ENCODE measurements around the gene PTGER3.

- TF ChIP-seq POLR2A (IDR thresholded peaks at IDR 0.05; ENCODE audit: low read length): no peak
- no peak for TF ChIP-seq GATA1 (IDR thresholded peaks at IDR 0.05; ENCODE audit: low read depth, low read length)
Observed at GRCh38 chr1:71094913-71095312, 47.3 kb upstream of the PTGER3 start.

Measured in erythroblast (primary cell).